NB4 (cell line): ENCODE data around the gene KCNQ1.

Source experiments
- CTCF ChIP-seq: IDR thresholded peaks from one replicate; pipeline ENCODE4 v1.5.1; 2012; ENCODE audit warnings: low read depth, low read length
- MAX ChIP-seq: IDR thresholded peaks from 2 replicates; pipeline ENCODE4 v1.6.1; 2011; ENCODE audit warnings: low read depth, low read length
- POLR2A ChIP-seq: IDR thresholded peaks from 2 replicates; pipeline ENCODE4 v1.6.1; 2011; ENCODE audit warnings: mild to moderate bottlenecking; ENCODE audit not compliant: insufficient read length; ENCODE audit errors: extremely low read depth

- TF ChIP-seq POLR2A: no peak
- no peak for TF ChIP-seq CTCF
- no peak for TF ChIP-seq MAX
Observed at GRCh38 chr11:2755071-2755470, 310.3 kb downstream of the KCNQ1 start.
